Mesendoderm (in vitro differentiated cells): Measurements from ENCODE around the gene TRERF1.

Source experiments
- DNase-seq: peaks from one replicate; pipeline ENCODE4 v3.0.0; 2013
- H2AK5ac ChIP-seq: 2 replicates; pipeline ENCODE4 v1.6.1; 2013; ENCODE audit warnings: low read length, inconsistent platforms
- H2BK120ac ChIP-seq: 2 replicates; pipeline ENCODE4 v1.6.1; 2013; ENCODE audit warnings: low read depth, mild to moderate bottlenecking, low read length, moderate library complexity, mixed read lengths
- H2BK15ac ChIP-seq: replicated peaks from 2 replicates; pipeline ENCODE4 v1.6.1; 2013; ENCODE audit warnings: low read depth, mild to moderate bottlenecking, moderate library complexity
- H2BK5ac ChIP-seq: 2 replicates; pipeline ENCODE4 v1.6.1; 2013; ENCODE audit warnings: low read length, inconsistent platforms
- H3K18ac ChIP-seq: 2 replicates; pipeline ENCODE4 v1.6.1; 2013; ENCODE audit warnings: mild to moderate bottlenecking, low read length, mixed read lengths
- H3K23ac ChIP-seq: one replicate; pipeline ENCODE4 v1.6.1; 2013; ENCODE audit warnings: low read length
- H3K27ac ChIP-seq: 2 replicates; pipeline ENCODE4 v1.5.1; 2013; ENCODE audit warnings: low read depth, mild to moderate bottlenecking, inconsistent platforms, low read length, moderate library complexity
- H3K27me3 ChIP-seq: 2 replicates; pipeline ENCODE4 v1.6.1; 2013; ENCODE audit warnings: low read length, control low read depth, mild to moderate bottlenecking, inconsistent platforms; ENCODE audit not compliant: insufficient read depth, poor library complexity
- H3K36me3 ChIP-seq: 2 replicates; pipeline ENCODE4 v1.6.1; 2013; ENCODE audit warnings: low read length, inconsistent platforms; ENCODE audit not compliant: control insufficient read depth, insufficient read depth
- H3K4ac ChIP-seq: one replicate; pipeline ENCODE4 v1.6.1; 2013; ENCODE audit warnings: low read depth, mild to moderate bottlenecking, low read length, moderate library complexity
- H3K4me1 ChIP-seq: 2 replicates; pipeline ENCODE4 v1.6.1; 2013; ENCODE audit warnings: low read depth, low read length, inconsistent platforms; ENCODE audit not compliant: control insufficient read depth
- H3K4me2 ChIP-seq: 2 replicates; pipeline ENCODE4 v1.6.1; 2013; ENCODE audit warnings: low read length
- H3K4me3 ChIP-seq: 2 replicates; pipeline ENCODE4 v1.5.1; 2013; ENCODE audit warnings: mild to moderate bottlenecking, low read length
- H3K56ac ChIP-seq: one replicate; pipeline ENCODE4 v1.6.1; 2013; ENCODE audit warnings: low read length
- H3K79me1 ChIP-seq: 2 replicates; pipeline ENCODE4 v1.6.1; 2013; ENCODE audit warnings: low read length, inconsistent platforms
- H3K79me2 ChIP-seq: 2 replicates; pipeline ENCODE4 v1.6.1; 2013; ENCODE audit warnings: mild to moderate bottlenecking, low read length; ENCODE audit not compliant: control insufficient read depth, insufficient read depth
- H3K9ac ChIP-seq: 2 replicates; pipeline ENCODE4 v1.6.1; 2013; ENCODE audit warnings: low read length, inconsistent platforms
- H4K5ac ChIP-seq: one replicate; pipeline ENCODE4 v1.6.1; 2013; ENCODE audit warnings: low read length
- H4K8ac ChIP-seq: one replicate; pipeline ENCODE4 v1.6.1; 2013; ENCODE audit warnings: low read depth, mild to moderate bottlenecking, control low read depth, low read length, moderate library complexity
- WGBS: extraction: QIAGEN DNeasy Blood & Tissue Kit; methylation state at CpG from one replicate; pipeline ENCODE4 v1.1.7; 2013; ENCODE audit warnings: low lambda C conversion rate, missing lambda C conversion rate; ENCODE audit not compliant: insufficient coverage; ENCODE audit errors: extremely low coverage; 5-methylcytosine and 5-hydroxymethylcytosine counted together

TRERF1 gene

DNA sequence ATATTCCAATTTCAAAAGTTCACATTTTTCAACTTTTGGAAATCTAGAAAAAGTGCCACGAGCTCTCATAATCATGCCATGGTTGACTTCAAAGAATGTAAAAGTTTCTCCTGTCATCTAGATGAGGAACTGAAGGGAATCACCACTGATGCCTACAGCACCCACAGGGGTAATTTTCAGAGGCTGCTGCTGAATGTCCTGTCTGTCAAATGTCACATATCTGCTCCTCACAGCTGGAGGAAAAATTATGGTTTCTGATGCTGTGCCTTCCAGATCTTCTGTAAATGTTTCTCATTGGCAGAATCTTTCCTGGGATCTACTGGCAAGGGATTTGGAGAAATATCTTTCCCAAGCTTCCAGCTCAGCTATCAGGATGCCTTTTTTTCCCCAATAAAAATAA, 32.5 kb upstream of the TRERF1 start:
- no peak for DNase-seq
- Histone ChIP-seq H3K9ac (no peak overlapping the region), H2BK5ac (no peak overlapping the region), H3K4ac (no peak overlapping the region), H3K56ac (no peak overlapping the region), H3K27ac (no peak overlapping the region), H3K18ac (no peak overlapping the region), H2BK120ac (no peak overlapping the region), H3K36me3 (no peaks in the 10 kb centered on the region), H3K4me2 (no peak overlapping the region), H3K4me1 (no peaks in the 10 kb centered on the region), H4K5ac (no peak overlapping the region), H2BK15ac (no peak overlapping the region), H3K79me1 (no peaks in the 10 kb centered on the region), H4K8ac (no peak overlapping the region), H3K4me3 (no peak overlapping the region), H2AK5ac (no peak overlapping the region), H3K27me3 (no peaks in the 10 kb centered on the region), H3K79me2 (no peaks in the 10 kb centered on the region), H3K23ac (no peak overlapping the region)
- WGBS = no CpG with 5 or more reads among the region's 1 CpG

DNA sequence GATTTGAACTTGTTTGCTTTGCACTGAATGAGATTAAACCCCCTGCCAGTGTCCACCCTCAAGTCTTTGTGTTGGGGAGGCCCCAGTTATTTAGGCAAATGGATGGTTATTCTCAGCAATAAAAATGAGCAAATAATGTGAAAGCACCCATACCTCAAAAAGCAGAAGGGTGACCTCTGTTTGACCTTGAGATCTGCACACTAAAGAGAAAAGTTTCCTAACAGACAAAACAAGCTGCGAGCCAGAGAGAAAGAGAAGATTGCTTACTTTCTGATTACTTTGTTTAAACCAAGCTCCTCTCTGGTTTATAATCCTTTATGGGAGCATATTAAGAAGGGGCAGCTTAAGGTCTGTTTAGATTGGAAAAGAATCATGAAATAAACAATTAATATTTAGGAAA, 30.4 kb upstream of the TRERF1 start:
- no peak overlapping the region for H3K9ac ChIP-seq
- no peaks in the 10 kb centered on the region for H3K79me2 ChIP-seq
- no peak overlapping the region for H3K4ac ChIP-seq
- no peaks in the 10 kb centered on the region for H3K36me3 ChIP-seq
- DNase-seq = no peak
- peak overlapping the region; percentile 56 for H4K8ac ChIP-seq
- H2AK5ac ChIP-seq = no peak overlapping the region
- no peak overlapping the region for H2BK15ac ChIP-seq
- H3K18ac ChIP-seq = no peak overlapping the region
- H3K4me3 ChIP-seq = no peak overlapping the region
- no peak overlapping the region for H3K4me2 ChIP-seq
- WGBS = no CpG with 5 or more reads among the region's 1 CpG
- no peak overlapping the region for H3K56ac ChIP-seq
- no peak overlapping the region for H4K5ac ChIP-seq
- no peaks in the 10 kb centered on the region for H3K79me1 ChIP-seq
- no peaks in the 10 kb centered on the region for H3K27me3 ChIP-seq
- H2BK120ac ChIP-seq = no peak overlapping the region
- no peak overlapping the region for H2BK5ac ChIP-seq
- no peak overlapping the region for H3K27ac ChIP-seq
- no peak overlapping the region for H3K23ac ChIP-seq
- no peaks in the 10 kb centered on the region for H3K4me1 ChIP-seq

DNA sequence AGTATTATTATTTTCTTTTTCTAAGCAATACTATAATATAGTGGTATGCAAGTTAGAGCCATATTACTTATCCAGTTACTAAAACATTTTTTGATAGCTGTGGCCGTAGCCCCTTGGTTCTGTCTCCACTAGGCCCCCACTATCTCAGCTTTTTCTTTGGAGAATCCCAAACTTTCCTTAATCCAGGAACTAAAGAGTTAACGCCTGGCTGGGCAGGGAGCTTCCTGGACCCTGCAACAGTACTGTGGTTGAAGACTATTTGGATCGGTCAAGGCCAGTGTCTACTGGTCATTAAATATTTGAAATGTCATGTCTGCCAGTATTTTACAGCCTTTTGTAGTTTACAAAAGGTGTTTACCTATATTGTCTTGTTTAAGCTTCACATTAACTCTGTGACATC, 20.0 kb upstream of the TRERF1 start:
- Histone ChIP-seq H2BK15ac (no peak overlapping the region), H4K5ac (no peak overlapping the region), H3K27me3 (no peaks in the 10 kb centered on the region), H3K23ac (no peak overlapping the region), H3K4me3 (no peak overlapping the region), H2AK5ac (no peak overlapping the region), H3K27ac (no peak overlapping the region), H3K4me1 (no peaks in the 10 kb centered on the region), H3K4me2 (no peak overlapping the region), H2BK5ac (no peak overlapping the region), H4K8ac (no peak overlapping the region), H3K56ac (no peak overlapping the region), H3K4ac (no peak overlapping the region), H2BK120ac (no peak overlapping the region), H3K79me1 (no peaks in the 10 kb centered on the region), H3K36me3 (no peaks in the 10 kb centered on the region), H3K9ac (no peak overlapping the region), H3K18ac (no peak overlapping the region), H3K79me2 (no peaks in the 10 kb centered on the region)
- DNase-seq = no peak
- WGBS = no CpG with 5 or more reads among the region's 3 CpGs

DNA sequence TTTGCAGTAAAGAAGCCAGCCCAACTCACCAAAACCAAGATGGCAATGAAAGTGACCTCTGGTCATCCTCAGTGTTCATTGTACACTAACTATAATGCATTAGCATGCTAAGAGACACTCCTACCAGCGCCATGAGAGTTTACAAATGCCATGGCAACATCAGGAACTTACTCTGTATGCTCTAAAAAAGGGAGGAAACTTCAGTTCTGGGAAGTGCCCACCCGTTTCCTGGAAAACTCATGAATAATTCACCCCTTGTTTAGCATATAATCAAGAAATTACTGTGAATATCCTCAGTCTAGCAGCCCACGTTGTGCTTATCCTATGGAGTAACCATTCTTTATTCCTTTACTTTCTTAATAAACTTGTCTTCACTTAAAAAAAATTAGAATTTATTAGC, 19.4 kb upstream of the TRERF1 start:
- no peak overlapping the region for H4K5ac ChIP-seq

DNA sequence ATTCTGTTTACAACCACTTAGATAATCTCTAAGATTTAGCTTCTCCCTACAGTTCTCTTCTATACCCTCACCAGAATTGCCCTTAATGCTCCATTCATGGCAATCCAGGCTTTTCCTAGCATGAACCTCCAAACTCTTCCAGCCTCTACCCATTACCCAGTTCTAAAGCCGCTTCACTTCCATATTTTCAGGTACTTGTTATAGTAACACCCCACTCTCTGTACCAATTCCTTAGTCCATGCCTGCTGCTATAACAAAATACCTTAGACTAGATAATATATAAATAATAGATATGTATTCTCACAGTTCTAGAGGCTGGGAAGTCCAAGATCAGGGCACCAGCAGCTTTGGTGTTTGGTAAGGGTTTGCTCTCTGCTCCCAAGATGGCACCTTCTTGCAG, 16.5 kb upstream of the TRERF1 start:
- no peak overlapping the region for H3K9ac ChIP-seq
- no peak overlapping the region for H2AK5ac ChIP-seq
- no peak overlapping the region for H3K23ac ChIP-seq
- no peaks in the 10 kb centered on the region for H3K79me2 ChIP-seq
- no peak overlapping the region for H3K4ac ChIP-seq
- no peak overlapping the region for H2BK5ac ChIP-seq
- no peaks in the 10 kb centered on the region for H3K36me3 ChIP-seq
- no peak overlapping the region for H3K56ac ChIP-seq
- no peak overlapping the region for H2BK120ac ChIP-seq
- no peak overlapping the region for H4K8ac ChIP-seq
- no peak overlapping the region for H4K5ac ChIP-seq
- no peak overlapping the region for H3K27ac ChIP-seq
- H3K4me1 ChIP-seq = no peaks in the 10 kb centered on the region
- H2BK15ac ChIP-seq = no peak overlapping the region
- no peak for DNase-seq
- no peak overlapping the region for H3K4me2 ChIP-seq
- H3K4me3 ChIP-seq = no peak overlapping the region
- H3K79me1 ChIP-seq = no peaks in the 10 kb centered on the region
- H3K18ac ChIP-seq = no peak overlapping the region
- no CpG with 5 or more reads among the region's 1 CpG for WGBS
- no peaks in the 10 kb centered on the region for H3K27me3 ChIP-seq

More for the DNA sequence above, 19.4 kb upstream of the TRERF1 start:
- H3K56ac ChIP-seq = no peak overlapping the region
- no peak overlapping the region for H3K4me2 ChIP-seq
- H2AK5ac ChIP-seq = no peak overlapping the region
- H3K4ac ChIP-seq = no peak overlapping the region
- H2BK120ac ChIP-seq = no peak overlapping the region
- H3K79me1 ChIP-seq = no peaks in the 10 kb centered on the region
- no CpG with 5 or more reads among the region's 3 CpGs for WGBS
- no peaks in the 10 kb centered on the region for H3K36me3 ChIP-seq
- no peaks in the 10 kb centered on the region for H3K27me3 ChIP-seq
- H3K4me1 ChIP-seq = no peaks in the 10 kb centered on the region
- no peak overlapping the region for H3K9ac ChIP-seq
- no peak for DNase-seq
- H3K18ac ChIP-seq = no peak overlapping the region
- no peak overlapping the region for H3K4me3 ChIP-seq
- H3K23ac ChIP-seq = no peak overlapping the region
- H2BK5ac ChIP-seq = no peak overlapping the region
- no peak overlapping the region for H3K27ac ChIP-seq
- H3K79me2 ChIP-seq = no peaks in the 10 kb centered on the region
- H4K8ac ChIP-seq = no peak overlapping the region
- no peak overlapping the region for H2BK15ac ChIP-seq

DNA sequence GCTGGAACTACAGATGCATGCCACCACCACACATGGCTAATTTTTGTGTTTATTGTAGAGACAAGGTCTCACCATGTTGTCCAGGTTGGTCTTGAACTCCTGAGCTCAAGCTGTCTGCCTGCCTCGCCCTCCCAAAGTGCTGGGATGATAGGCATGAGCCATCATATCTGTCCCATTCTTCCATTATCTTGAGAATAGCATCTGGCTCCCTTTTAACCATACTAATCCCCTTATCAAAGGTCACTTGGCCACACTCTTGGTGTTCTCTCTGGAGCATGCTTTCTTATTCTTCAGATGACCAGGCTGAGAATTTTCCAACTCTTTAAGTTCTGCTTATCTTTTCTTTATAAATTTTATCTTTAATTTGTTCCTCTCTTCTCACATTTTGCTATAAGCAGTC, 15.9 kb upstream of the TRERF1 start:
- no peak overlapping the region for H2AK5ac ChIP-seq
- no peaks in the 10 kb centered on the region for H3K79me1 ChIP-seq
- no peak overlapping the region for H3K27ac ChIP-seq
- no peak overlapping the region for H3K56ac ChIP-seq
- no peak overlapping the region for H3K18ac ChIP-seq
- H3K4ac ChIP-seq = no peak overlapping the region
- H3K36me3 ChIP-seq = no peaks in the 10 kb centered on the region
- H3K9ac ChIP-seq = no peak overlapping the region
- H4K5ac ChIP-seq = no peak overlapping the region
- H2BK15ac ChIP-seq = no peak overlapping the region
- H3K79me2 ChIP-seq = no peaks in the 10 kb centered on the region
- no peaks in the 10 kb centered on the region for H3K4me1 ChIP-seq
- no peak for DNase-seq
- H3K4me2 ChIP-seq = no peak overlapping the region
- H3K23ac ChIP-seq = no peak overlapping the region
- no peak overlapping the region for H4K8ac ChIP-seq
- WGBS = no CpG with 5 or more reads among the region's 1 CpG
- H3K4me3 ChIP-seq = no peak overlapping the region
- H3K27me3 ChIP-seq = no peaks in the 10 kb centered on the region
- no peak overlapping the region for H2BK120ac ChIP-seq
- H2BK5ac ChIP-seq = no peak overlapping the region
